GM21529 (cell line): ENCODE results near the gene ST6GALNAC3.
A peak's percentile ranks its signal among the peaks of the same experiment; 100 is the strongest.
"Not testable (repeated sequence)": the region's sequence is repeated elsewhere in the genome, so short reads cannot be mapped to it uniquely, and the experiment has no call there.

Source experiments
- ATAC-seq: cut with Tn5 transposase; IDR thresholded peaks from one replicate; pipeline ENCODE4 v1.9.1; 2021; ENCODE audit not compliant: unreplicated experiment

Gene ST6GALNAC3

DNA sequence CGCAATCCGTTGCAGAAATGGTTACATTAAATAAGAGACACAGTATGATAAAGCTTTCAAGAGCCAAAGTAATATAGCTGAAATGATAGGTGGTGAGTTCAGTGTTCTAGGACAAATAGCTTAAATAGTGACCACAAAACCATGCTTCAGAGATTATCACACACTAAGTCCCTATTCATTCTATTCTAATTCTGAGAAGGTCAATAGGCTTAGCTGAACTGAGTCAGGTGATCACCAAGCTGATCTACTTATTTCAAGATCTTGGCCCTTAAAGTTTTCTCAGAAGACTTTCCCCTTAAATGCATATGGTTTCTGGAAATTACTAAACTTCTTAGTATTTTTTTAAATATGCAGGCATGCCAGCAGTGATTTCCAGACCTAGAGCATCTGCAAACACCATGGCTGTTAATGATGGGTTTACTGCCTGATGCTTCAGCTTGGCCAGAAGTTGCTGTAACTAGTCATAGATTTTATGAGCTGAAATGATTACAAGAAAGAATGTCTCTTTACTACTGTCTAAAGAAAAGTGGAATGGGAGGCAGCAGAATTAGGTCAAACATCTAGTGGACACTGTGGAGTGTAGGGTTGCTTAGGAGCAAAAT is 242.9 kb downstream of the ST6GALNAC3 start:
- ATAC-seq, result no peak

DNA sequence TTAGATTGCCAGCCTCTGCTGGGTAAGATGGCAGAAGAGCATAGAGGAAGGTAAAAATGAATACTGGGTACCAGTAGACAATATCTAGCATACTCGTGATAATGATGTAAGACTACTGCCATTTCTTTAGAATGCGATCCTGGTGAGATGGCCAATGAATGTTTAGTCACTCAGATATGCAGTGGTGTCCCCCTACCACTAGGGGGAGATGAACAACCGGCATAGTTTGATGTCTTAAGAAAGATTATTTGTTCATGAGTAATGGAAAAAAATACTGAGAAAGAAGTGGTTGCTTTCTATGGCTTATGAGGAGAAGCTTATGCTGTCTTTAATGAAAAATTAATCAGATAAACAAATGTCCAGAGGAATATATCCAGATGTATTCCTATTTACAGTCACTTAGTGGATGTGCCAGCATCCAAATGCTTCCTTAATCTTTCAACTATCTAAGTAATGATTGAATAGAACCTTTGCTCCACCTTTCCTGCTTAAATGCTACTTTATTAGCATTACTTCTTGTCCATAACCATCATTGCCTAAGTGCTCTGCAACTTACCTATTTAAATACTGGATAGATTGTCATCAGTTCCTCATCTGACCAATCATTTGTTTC is 256.6 kb downstream of the ST6GALNAC3 start:
- peak; percentile 86 for ATAC-seq

DNA sequence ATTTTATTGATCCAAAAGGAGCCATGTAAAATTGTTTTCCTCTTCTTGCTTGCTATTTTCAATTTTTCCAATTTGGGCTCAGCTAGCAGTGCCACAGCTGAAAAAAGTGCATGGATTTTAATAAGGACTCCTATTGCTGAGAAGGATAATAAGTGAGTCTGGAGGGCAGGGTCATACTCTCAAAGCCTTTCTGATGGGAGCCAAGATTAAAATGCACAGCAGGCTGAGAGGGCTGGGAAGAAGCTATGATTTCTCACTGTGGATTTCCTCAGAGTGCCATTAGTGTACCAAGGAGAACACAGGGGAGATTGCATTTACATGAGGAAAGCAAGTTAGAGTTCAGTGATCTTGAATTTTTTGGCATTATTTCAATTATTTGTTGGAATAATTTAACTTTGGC is 261.3 kb downstream of the ST6GALNAC3 start:
- no peak for ATAC-seq

DNA sequence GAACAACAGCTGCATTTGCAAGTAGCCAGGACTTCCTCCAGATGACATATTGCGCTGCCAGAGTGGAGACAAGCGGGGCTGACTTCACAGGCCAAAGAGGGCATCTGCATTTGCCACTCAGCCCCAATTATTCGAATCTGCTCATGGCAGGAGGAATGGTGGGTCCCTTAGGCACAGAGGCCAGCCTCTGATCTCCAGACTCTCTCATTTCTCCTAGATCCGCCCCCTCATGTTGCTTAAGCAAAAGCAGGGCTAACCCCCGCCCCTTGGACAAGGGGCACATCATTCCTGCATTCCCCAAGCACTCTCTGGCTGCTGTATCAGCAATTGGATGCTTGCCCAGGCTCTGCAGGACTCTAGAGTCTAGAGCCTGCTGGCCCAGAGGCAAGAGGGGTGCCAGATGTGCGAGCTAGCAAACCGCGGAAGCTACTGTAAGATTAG is 262.4 kb downstream of the ST6GALNAC3 start:
- ATAC-seq, result no peak

DNA sequence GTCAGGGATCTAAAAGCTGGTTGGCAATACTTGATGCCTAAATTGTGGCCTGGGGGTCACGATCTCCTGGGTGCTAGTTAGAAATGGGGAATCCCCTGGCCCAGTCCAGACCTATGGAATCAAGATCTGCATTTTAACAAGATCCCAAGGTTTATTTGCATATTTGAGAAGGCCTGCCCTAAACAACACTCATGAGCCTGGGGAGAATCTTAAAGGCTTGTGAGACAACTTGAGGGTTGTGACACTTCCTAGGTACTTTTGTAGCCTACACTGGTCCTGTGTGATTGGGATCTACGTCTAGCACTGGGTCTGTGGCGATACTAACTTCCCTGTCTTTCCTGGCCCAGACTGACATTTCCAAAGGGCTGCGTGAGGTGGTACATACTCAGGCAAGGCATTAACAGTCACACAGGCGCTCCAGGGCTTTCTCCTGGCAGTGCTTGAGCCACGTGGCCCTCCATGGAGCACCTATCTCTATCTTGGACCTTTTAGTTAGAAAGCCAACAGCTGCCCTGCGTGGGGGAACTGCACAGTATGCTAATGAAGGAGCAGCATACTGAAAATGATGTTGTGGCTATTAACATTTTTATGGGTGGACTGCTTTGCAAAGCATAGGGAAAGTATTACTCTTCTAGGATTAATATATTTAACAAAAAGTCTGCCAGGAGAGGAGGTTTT is 263.1 kb downstream of the ST6GALNAC3 start:
- ATAC-seq, result no peak

DNA sequence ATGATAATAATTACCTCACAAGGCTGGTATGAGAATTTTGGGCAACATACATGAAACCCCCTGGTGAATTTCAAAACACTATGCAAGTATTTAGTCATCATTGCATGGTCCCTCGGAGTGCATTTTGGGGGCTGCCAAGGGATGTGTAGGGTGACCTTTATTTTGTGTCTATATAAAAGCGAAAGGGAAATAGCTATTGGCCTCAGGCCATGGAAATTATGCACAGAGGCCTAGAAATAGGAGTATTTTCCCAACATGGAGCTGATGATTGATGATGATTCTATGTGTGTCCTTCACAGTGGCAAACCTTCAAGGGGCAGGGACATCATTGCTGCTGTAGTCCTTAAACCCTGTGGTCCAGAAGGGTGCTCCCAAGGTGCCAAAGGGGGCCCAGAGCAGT is 265.5 kb downstream of the ST6GALNAC3 start:
- ATAC-seq, result no peak

DNA sequence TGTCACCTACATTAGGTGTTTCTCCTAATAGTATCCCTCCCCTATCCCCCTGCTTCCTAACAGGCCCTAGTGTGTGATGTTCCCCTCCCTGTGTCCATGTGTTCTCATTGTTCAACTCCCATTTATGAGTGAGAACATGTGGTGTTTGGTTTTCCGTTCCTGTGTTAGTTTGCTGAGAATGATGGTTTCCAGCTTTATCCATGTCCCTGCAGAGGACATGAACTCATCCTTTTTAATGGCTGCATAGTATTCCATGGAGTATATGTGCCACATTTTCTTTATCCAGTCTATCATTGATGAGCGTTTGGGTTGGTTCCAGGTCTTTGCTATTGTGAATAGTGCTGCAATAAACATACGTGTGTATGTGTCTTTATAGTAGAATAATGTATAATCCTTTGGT is 267.3 kb downstream of the ST6GALNAC3 start:
- not testable (repeated sequence) for ATAC-seq

DNA sequence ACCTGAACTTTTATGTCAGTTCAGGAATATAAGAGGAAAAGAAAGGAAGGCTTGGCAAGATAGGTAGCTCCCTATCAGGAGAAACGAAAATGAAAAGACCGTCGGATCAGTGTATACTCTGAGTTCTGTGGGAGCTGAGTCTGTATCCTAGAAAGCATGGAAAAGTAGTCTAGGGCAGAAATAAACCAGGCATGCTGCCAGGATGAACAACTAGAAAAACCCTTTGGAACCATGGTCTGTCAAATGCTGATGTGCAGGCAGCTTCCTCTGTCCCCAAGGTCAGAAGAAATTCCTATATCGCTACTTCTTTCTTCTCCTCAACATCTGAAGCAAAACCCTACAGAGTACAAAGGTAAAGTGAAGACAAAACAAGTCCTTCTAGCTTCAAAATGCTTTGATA is 268.8 kb downstream of the ST6GALNAC3 start:
- ATAC-seq, result no peak

DNA sequence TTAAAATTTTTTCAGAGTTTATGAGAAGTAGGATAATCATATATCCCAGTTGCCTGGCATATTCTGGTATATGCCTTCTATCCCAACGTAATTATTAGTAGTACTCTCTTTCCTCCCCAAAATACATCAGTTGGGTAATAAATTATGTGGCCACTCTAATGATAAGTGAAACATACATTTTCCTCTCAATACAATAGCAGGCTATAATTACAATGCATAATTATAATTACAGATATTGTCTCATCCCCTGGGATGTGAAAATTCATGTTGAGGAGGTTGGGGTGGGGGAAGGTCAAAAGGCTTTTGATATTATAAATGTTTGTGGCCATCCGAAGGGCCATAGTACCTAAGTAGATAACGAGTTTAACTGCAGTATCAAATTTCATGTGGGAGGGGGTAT is 277.1 kb downstream of the ST6GALNAC3 start:
- ATAC-seq, result no peak

DNA sequence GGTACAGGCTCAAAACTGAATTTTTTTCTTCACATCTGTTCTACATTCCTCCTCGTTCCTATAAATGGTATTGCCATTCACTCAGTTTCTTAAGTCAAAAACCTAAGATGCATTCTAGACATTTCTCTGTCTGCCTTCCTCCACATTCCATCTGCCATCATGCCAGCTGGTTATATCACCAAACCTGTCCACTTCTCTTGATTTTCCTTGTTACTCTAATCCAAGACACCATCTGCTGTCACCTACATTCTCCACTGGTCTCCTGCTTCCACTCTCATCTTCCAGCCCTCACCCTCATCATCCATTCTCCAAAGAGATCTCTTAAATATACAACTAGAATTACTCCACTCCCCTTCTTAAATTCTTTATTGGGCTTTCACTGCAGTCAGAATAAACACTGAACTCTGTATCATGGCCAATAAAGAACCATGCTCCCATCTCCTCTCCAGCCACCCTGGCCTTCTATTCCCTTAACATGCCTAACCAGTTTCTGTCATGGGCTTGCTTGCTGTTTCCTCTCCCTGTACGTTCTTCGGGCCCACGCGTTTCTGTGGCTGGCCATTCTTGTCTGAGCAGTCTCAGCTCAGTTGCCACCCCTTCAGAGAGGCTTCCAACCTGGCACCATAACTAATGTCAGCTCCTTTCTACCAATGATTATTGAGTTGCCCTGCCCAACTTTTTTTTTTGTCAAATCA is 278.3 kb downstream of the ST6GALNAC3 start:
- no peak for ATAC-seq

DNA sequence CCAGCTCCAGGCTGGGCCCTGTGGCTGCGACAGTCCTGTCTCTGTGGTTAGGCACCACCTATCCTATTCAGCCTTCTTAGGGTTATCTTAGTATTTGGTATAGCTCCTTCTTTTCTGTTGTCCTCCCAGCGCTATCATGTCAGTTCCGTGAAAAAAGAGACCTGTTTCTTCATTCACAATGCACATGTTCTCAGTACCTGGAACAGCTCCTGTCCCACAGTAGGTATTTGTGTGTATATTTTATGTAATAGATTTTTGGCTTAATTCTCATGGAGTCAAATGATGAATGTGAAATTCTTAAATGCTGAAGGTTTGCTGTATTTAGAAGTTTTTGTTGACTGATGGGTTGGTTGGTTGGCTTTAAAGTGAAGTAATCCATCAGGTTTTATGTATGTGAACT is 279.7 kb downstream of the ST6GALNAC3 start:
- ATAC-seq, result no peak

DNA sequence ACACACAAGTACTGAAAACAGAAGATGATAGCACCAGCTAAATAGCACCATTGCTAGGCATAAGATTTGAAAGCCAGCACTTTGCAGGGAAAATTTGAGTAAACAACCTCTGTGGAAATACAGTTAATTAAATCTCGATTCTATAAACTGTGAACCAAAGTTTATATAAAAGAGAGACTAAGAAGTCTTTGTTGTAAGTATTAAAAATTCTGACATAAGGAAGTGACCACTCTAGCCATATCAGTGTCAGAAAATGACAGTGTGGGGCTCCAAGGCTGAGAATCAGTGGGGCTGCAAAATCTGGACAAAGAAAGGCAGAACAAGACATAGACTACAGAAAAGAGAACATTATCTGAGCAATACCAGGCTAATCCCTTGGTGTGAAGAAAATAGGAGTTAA is 292.2 kb downstream of the ST6GALNAC3 start:
- no peak for ATAC-seq

DNA sequence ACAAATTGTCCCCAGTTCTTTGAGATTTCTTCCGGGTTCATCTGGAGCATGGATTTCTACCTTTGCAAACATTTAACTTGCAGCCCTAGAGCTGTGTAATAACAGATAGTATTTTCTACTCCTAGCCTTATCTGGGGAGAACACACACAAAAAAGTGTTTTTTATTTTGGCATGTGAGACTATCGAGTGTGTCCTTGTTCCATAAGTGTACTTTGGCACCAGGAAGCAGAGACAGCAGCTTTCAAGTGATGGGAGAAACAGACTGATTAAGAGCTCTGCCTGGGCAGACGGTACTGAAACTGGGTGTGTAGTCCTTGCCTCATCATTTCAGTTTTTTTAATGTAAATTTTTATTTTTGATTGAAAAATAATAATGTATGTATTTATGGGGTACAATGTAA is 297.4 kb downstream of the ST6GALNAC3 start:
- ATAC-seq, result no peak

DNA sequence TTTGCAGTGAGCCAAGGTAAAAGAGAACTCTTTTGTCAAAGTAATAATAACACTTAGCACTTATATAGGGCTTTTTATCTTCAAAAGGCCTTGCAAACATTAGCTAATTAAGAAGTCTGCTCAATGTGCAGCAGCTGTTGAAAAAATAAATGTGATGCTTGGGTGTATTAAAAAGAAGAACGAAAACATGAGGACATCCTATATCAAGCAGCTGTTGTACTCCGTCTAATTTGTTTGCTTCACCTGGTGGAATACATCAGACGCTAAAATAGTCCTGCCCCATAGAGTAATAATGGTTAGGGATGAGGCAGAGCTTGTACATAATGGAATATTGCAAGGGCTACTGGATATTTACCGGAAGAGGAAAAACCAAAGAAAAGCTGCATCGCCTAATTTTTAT is 299.5 kb downstream of the ST6GALNAC3 start:
- no peak for ATAC-seq

DNA sequence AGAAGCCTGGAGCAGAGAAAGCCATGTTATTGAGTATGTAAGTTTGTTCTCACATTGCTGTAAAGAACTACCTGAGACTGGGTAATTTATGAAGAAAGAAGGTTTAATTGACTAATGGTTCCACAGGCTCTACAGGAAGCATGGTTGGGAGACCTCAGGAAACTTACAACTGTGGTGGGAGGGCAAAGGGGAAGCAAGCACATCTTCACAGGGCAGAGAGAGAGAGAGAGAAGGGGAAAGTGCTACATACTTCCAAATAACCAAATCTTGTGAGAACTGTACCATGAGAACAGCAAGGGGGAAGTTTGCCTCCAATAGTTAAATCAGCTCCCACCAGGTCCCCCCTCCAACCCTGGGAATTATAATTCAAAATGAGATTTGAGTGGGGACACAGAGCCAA is 302.7 kb downstream of the ST6GALNAC3 start:
- ATAC-seq, result no peak

DNA sequence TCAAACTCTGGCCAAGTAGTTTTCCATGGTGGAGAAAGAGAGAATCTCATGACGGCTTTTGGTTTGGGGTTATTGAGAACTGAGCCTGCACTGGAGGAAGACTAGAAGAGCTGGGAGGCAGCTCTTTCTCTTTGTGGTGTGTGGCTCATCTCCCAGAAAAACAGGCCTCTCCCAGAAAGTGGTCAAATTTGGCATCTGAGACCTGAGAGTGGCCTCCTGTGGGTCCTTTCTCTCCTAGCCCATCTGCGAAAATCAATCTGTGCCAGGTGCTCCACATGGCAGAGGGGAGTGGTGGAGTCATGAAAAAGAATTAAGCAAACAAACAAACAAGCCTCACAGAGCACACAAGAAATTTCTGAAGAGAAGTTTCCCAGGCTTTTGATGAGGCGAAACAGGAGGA is 305.0 kb downstream of the ST6GALNAC3 start:
- no peak for ATAC-seq

DNA sequence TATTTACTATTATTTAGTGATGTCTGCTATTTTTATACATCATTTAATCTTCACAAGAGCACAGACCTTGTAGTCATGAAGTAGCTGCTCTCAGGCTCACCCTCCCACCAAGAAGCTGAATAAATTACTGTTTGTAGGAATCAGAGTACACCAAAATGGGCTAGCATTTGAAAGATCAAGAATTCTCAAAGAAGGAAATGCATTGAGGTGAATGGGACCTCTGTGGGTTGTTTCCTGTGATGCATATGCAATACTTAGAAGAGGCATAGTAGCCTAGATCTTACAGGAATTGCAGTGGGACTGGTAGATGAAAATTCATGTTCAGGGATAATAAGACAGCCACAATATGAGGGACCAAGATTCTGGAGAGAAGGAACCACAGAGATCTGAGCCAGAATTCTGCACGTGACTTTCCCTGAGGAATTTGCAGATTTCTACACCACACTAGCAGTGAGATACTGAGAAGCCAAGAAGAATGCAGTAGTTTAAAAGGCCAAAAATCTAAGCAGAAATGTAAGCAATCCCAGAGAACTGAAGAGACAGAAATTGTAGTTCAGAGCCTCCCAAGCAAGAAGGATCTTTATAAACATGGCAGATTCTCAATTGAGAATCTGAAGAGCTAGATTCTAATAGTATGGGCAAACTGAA is 307.0 kb downstream of the ST6GALNAC3 start:
- ATAC-seq, result no peak

DNA sequence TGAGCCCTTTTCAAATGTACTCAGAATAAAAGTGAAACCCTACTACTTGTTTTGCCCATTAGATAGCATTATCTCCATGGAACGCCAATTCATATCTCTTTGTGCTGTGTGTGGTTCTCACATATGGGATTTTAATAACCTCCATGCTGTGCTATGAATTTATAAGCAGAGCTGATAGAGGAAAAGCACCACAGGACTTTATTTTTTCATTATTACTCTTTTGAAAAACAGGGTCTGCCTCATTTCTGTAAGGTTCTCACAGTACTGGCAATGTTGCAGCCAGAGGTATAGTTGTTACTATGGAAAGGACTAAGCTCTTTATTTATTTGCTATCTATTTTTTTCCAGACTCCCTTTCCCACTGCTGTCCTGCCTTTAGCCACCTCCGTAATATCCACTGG is 313.7 kb downstream of the ST6GALNAC3 start:
- ATAC-seq, result no peak

DNA sequence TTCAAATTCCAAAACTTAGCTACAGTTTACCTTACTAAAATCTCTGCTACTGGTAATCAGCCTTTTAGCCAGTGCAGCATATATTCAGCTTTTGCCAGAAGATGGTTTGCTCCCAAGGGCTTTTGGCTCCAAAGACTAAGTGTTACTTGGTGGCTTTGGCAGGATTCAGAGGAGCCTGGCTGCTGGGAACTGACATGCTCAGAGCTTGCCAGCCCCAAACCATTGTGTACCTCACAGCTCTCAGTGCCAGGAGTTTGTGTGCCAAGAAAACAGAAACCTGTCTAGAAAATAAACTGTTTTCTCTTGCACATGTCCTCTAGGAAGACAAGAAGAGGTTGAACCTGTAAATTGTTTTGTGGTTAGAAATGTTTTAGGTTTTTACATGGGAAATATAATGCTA is 315.9 kb downstream of the ST6GALNAC3 start:
- ATAC-seq, result no peak

DNA sequence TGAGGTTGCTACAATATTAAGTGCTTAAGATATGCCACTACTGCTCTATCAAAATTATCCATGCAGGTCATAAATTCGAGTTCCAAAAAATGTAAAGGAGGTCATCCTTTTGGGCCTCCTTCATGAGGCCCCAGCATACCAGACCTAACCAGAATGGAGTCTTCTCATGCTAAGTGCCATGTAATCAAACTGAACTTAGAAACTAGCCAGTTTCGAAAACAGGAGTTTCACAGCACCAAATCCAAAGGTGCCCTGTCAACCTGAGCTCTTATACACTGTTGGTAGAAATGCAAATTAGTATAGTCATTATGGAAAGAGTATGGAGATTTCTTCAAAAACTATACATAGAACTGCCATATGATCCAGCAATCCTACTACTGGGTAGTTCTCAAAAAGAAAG is 320.5 kb downstream of the ST6GALNAC3 start:
- no peak for ATAC-seq

DNA sequence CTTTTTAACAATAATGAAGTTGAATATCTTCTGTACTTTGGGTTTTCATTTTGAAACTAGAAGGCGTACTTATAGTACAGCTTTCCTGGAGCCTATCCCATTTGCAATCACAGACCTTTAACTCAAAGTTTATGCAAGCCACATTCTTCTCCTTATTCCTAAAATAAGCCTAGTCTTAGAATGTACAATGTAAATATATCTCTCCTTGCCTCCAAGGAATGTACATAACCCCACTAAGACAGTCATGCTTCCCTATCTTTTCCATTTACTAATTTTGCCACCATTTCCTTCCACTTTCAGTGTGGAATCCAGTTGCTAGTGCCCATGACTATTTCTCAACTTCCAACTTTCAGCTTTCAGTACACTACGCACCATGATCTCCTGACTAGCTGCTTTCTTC is 327.6 kb downstream of the ST6GALNAC3 start:
- no peak for ATAC-seq
